A549 (cell line): Measurements from ENCODE around the gene GALNT18. TPM values are rescaled to one million over a fixed set of nuclear protein-coding genes. Genes with fewer than 3 reads are reported as not detected.
A peak's percentile ranks its signal among the peaks of the same experiment; 100 is the strongest.

ENCODE experiments used
- ATAC-seq, 2 experiments: fragments of 200-7000 bp in 1 of 2; fragments of >200 bp in 1 of 2; cut with Nextera tagmentation in 1 of 2; cut with Tn5 transposase in 1 of 2; 3 replicates each; pipeline versions ENCODE4 v1.8.0 to v1.9.1; 2018 to 2020; ENCODE audit warnings: mild to moderate bottlenecking in 1 of 2, moderate library complexity in 1 of 2
- CTCF ChIA-PET: fragments of 300-600 bp; sonication (Branson Sonifier 250); formaldehyde crosslinking; extraction: SDS; loops from one replicate; lab custom pipeline; 2021; ENCODE audit warnings: antibody characterized with exemption, inconsistent platforms; lab: Yijun Ruan, JAX
- POLR2A ChIA-PET: fragments of 350-600 bp; formaldehyde crosslinking; extraction: SDS; loops from one replicate; lab custom pipeline; 2021; ENCODE audit warnings: antibody characterized with exemption, inconsistent platforms; lab: Yijun Ruan, JAX
- DNase-seq, 2 experiments: peaks; one replicate each; pipeline versions ENCODE4 v3.0.0 to v3.0.0-alpha.2; 2011 to 2016; ENCODE audit warnings: low read depth in 1 of 2, low spot score in 1 of 2
- FAIRE-seq: peaks from 2 replicates; lab custom pipeline; 2011; peaks lifted over from hg19 to GRCh38; lab: Jason Lieb, UNC
- H3K27ac ChIP-seq, 2 experiments: fragments of >200 bp; sonication (Bioruptor Twin); formaldehyde crosslinking; 3 replicates each; pipeline ENCODE4 v1.5.1; 2016 to 2017
- H3K4me1 ChIP-seq: fragments of >200 bp; sonication (Bioruptor Twin); formaldehyde crosslinking; 3 replicates; pipeline ENCODE4 v1.6.1; 2016
- H3K4me2 ChIP-seq: fragments of >200 bp; sonication (Bioruptor Twin); formaldehyde crosslinking; 3 replicates; pipeline ENCODE4 v1.6.1; 2016
- H3K4me3 ChIP-seq: fragments of >200 bp; sonication (Bioruptor Twin); formaldehyde crosslinking; 3 replicates; pipeline ENCODE4 v1.5.1; 2016
- H3K9me3 ChIP-seq: fragments of >200 bp; sonication (Bioruptor Twin); formaldehyde crosslinking; 3 replicates; pipeline ENCODE4 v1.6.1; 2016
- BHLHE40 ChIP-seq: IDR thresholded peaks from 2 replicates; pipeline ENCODE4 v1.6.1; 2012; ENCODE audit warnings: low read depth, low read length, inconsistent platforms
- CEBPB ChIP-seq, 2 experiments: fragments of >200 bp in 1 of 2; sonication (Bioruptor Twin) in 1 of 2; formaldehyde crosslinking in 1 of 2; IDR thresholded peaks; 2 replicates each; pipeline ENCODE4 v1.6.1; 2012 to 2016
- CHD2 ChIP-seq: fragments of 150-350 bp; IDR thresholded peaks from 2 replicates; pipeline ENCODE4 v1.6.1; 2014; ENCODE audit warnings: low read length; ENCODE audit not compliant: partially characterized antibody
- EHF ChIP-seq: fragments of 250-450 bp; sonication (Bioruptor Pico); IDR thresholded peaks from 2 replicates; pipeline ENCODE4 v1.5.0; 2020; ENCODE audit warnings: mild to moderate bottlenecking
- FOSL2 ChIP-seq, 2 experiments: fragments of 450-650 bp in 1 of 2; fragments of >200 bp in 1 of 2; sonication (Bioruptor Twin) in 1 of 2; formaldehyde crosslinking; IDR thresholded peaks; 2 replicates each; pipeline versions ENCODE4 v1.5.0 to v1.6.1; 2016 to 2020; ENCODE audit warnings: mild to moderate bottlenecking in 1 of 2, moderate library complexity in 1 of 2
- HOXA7 ChIP-seq: fragments of 250-450 bp; sonication (Bioruptor Pico); IDR thresholded peaks from 2 replicates; pipeline ENCODE4 v1.5.0; 2020; ENCODE audit warnings: mild to moderate bottlenecking, moderate library complexity
- JUNB ChIP-seq: fragments of >200 bp; sonication (Bioruptor Twin); formaldehyde crosslinking; IDR thresholded peaks from 2 replicates; pipeline ENCODE4 v1.6.1; 2016
- MAZ ChIP-seq: fragments of 150-350 bp; IDR thresholded peaks from 2 replicates; pipeline ENCODE4 v1.6.1; 2014; ENCODE audit warnings: antibody characterized with exemption, low read depth, low read length, borderline replicate concordance
- MYC ChIP-seq: IDR thresholded peaks from 2 replicates; pipeline ENCODE4 v1.6.1; 2012; ENCODE audit warnings: mild to moderate bottlenecking, inconsistent platforms, low read length, improper control_type of control experiment, borderline replicate concordance
- NFE2L2 ChIP-seq: fragments of 150-350 bp; conservative IDR thresholded peaks from 2 replicates; pipeline ENCODE4 v1.6.1; 2014; ENCODE audit warnings: low read length
- PHF8 ChIP-seq: fragments of 200-600 bp; sonication (generic); IDR thresholded peaks from 2 replicates; pipeline ENCODE4 v1.6.1; 2016; ENCODE audit warnings: low read depth, mild to moderate bottlenecking, antibody characterized with exemption, moderate library complexity, borderline replicate concordance
- POLR2AphosphoS2 ChIP-seq: conservative IDR thresholded peaks from 2 replicates; pipeline ENCODE4 v1.6.1; 2012; ENCODE audit warnings: low read length, improper control_type of control experiment, inconsistent platforms
- RARB ChIP-seq: fragments of 250-450 bp; sonication (Bioruptor Pico); IDR thresholded peaks from 2 replicates; pipeline ENCODE4 v1.8.0; 2021; ENCODE audit warnings: mild to moderate bottlenecking, moderate library complexity
- RFX5 ChIP-seq: fragments of 450-650 bp; IDR thresholded peaks from 2 replicates; pipeline ENCODE4 v1.7.1; 2014; ENCODE audit warnings: antibody characterized with exemption, mild to moderate bottlenecking, moderate library complexity
- RNF2 ChIP-seq: fragments of 200-600 bp; sonication (generic); IDR thresholded peaks from 2 replicates; pipeline ENCODE4 v1.6.1; 2016; ENCODE audit warnings: low read depth, mild to moderate bottlenecking, antibody characterized with exemption, moderate library complexity, borderline replicate concordance
- SMC3 ChIP-seq: fragments of >200 bp; sonication (Bioruptor Twin); formaldehyde crosslinking; IDR thresholded peaks from 3 replicates; pipeline ENCODE4 v1.6.1; 2018; ENCODE audit warnings: inconsistent platforms
- ZC3H11A ChIP-seq: fragments of 450-650 bp; IDR thresholded peaks from 2 replicates; pipeline ENCODE4 v1.6.1; 2014; ENCODE audit warnings: antibody characterized with exemption, mild to moderate bottlenecking
- ZFP36 ChIP-seq: fragments of 450-650 bp; IDR thresholded peaks from 2 replicates; pipeline ENCODE4 v1.6.1; 2014; ENCODE audit warnings: borderline replicate concordance; ENCODE audit not compliant: partially characterized antibody
- WGBS: methylation state at CpG from one replicate; pipeline ENCODE4 v1.1.6; 2017; ENCODE audit errors: missing lambda C conversion rate; 5-methylcytosine and 5-hydroxymethylcytosine counted together
- polyA plus RNA-seq, 4 experiments: library from polyadenylated mRNA; depleted of rRNA in 3 of 4; stranded (reverse); fragments of >200 nt; fragmentation: RNase III in 1 of 4; extraction: RNeasy Plus Mini Kit Qiagen cat#74134 plus additional on column Dnase treatment in 1 of 4; gene quantifications; 2 replicates in 3 of 4; 3 replicates in 1 of 4; pipeline ENCODE4 v1.2.3, GENCODE V29; 2011 to 2017
- TF ChIP-seq, protein P1 (sequence below): fragments of 150-350 bp; IDR thresholded peaks from 2 replicates; pipeline ENCODE4 v1.6.1; 2014; ENCODE audit warnings: low read depth, mild to moderate bottlenecking, low read length
- TF ChIP-seq, protein P2 (sequence below): IDR thresholded peaks from 2 replicates; pipeline ENCODE4 v1.6.1; 2012
- TF ChIP-seq, protein P3 (sequence below): fragments of >200 bp; sonication (Bioruptor Twin); formaldehyde crosslinking; IDR thresholded peaks from 2 replicates; pipeline ENCODE4 v1.6.1; 2016

The GALNT18 gene
- polyA plus RNA-seq, 2 of the 4 experiments (the other 2 are of a cell fraction), result 6.7 to 16.1 TPM

DNA sequence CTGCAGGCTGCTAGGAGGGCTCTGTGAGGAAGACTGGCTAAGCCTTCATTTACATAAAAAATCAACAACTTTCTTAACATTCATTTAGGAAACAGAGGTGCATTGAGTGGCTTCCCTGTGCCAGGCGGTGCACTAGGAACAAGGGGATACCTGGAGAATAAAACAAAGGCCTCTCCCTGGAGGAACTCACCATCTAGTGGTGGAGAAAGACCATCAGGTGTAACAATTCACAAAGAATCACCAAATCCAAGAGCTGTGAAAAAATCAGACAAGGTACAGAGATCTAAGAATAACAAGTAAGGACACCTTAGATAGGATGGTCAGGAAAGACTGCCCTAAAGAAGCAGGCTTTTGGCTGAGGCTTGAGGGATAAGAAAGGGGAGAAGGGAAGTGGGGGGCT lies 309.1 kb downstream of the GALNT18 start:
- no peaks in the 10 kb centered on the region for H3K9me3 ChIP-seq
- no peak for FAIRE-seq
- POLR2A ChIA-PET, result no interaction called here
- CTCF ChIA-PET, result interaction anchor here (1.3 to 2.1 kb wide), 2 partner anchors 44 to 475 kb away, joined by 3 to 4 read pairs; no protein-coding TSS in a partner anchor
- TF ChIP-seq ZC3H11A (no peak), CEBPB (IDR thresholded peaks at IDR 0.05) (no peak), ZFP36 (no peak)
- 95% methylated on average over 1 of the region's 1 CpG for WGBS
- H3K27ac ChIP-seq, result peak overlapping the region; percentile 48 to 77
- ATAC-seq, result no peak
- no peak for DNase-seq
- no peak overlapping the region for H3K4me3 ChIP-seq
- H3K4me2 ChIP-seq, result peak overlapping the region; percentile 31; the same call in 1 of the 3 replicates
- peaks cover 15% of the 10 kb centered on the region for H3K4me1 ChIP-seq

DNA sequence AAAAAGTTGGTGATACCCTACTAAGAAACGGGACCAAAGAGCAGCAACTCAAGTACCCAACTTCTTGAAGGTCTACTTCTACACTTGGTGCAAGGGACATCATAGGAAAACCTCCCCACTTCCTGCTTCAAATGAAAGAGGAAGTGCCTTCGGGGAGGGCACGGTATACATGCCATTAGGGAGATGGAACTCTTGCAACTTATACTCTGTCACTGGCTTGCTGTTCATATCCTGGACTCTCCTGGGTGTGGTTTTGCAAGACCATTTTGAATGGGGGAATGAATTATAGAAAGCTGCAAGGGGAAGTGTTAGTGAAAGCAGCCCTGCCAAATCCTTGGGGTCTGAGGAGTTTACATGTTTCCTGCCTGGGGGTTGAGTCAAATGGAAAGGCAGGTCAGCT lies 310.6 kb downstream of the GALNT18 start:
- Histone ChIP-seq H3K4me3 (no peak overlapping the region), H3K4me1 (peaks cover 15% of the 10 kb centered on the region), H3K4me2 (no peak overlapping the region), H3K9me3 (no peaks in the 10 kb centered on the region), H3K27ac (no peak overlapping the region)
- DNase-seq (no peak), FAIRE-seq (no peak), ATAC-seq (no peak)
- POLR2A ChIA-PET, result no interaction called here
- CTCF ChIA-PET, result no interaction called here
- WGBS, result 77% methylated on average over 3 of the region's 3 CpGs
- no peak for TF ChIP-seq NFE2L2
- TF ChIP-seq HOXA7, result no peak
- TF ChIP-seq, protein P1, sequence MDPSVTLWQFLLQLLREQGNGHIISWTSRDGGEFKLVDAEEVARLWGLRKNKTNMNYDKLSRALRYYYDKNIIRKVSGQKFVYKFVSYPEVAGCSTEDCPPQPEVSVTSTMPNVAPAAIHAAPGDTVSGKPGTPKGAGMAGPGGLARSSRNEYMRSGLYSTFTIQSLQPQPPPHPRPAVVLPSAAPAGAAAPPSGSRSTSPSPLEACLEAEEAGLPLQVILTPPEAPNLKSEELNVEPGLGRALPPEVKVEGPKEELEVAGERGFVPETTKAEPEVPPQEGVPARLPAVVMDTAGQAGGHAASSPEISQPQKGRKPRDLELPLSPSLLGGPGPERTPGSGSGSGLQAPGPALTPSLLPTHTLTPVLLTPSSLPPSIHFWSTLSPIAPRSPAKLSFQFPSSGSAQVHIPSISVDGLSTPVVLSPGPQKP, result no peak
- TF ChIP-seq RARB (CRISPR knock-in tag), result no peak
- TF ChIP-seq, all 56 proteins: peak for 0

DNA sequence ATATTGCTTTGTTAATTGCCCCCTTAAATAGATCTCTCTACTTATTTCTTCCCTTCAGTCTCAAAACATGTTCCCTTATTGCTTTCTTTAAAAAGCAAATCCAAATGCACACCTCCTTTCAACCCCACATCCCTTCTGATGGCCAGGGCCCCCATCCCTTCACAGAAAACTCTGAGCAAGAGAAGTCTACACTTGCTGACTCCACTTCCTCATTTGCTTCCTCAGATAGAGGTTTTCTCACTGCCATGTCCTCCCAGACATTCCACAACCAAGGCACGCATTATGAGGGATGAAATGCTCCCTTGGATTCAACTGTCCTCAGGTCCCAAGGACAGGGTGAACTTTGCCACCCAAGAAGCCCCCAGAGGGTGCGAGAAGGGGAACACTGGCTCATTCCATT lies 311.9 kb downstream of the GALNT18 start:
- ATAC-seq, result no peak
- Histone ChIP-seq H3K4me3 (no peak overlapping the region), H3K9me3 (no peaks in the 10 kb centered on the region), H3K4me1 (peaks cover 15% of the 10 kb centered on the region), H3K4me2 (no peak overlapping the region), H3K27ac (no peak overlapping the region)
- FAIRE-seq, result no peak
- POLR2A ChIA-PET, result no interaction called here
- no peak for DNase-seq
- WGBS, result 89% methylated on average over 2 of the region's 2 CpGs
- CTCF ChIA-PET, result no interaction called here
- TF ChIP-seq RNF2, result no peak
- no peak for TF ChIP-seq MYC
- no peak for TF ChIP-seq RFX5
- TF ChIP-seq BHLHE40, result no peak

DNA sequence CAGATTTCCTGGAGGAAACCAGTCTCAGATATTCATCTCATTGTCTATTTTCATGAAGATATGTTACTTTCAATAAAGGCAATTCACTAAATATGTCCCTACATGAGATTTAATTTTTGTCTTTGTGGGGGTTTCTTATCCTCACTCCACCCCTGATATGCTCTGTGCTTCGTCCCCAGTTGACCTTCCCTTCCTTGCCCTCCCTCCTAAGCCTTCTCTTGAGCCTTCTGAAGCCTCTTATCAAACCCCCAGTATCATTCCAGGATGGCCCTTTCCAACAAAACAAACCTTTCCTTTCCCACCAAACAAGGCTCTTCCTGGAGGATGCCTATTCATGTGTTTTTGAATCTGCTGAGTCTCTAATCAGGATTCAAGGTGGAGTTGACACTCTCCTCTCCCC lies 313.6 kb downstream of the GALNT18 start:
- POLR2A ChIA-PET, result no interaction called here
- 26% methylated on average over 1 of the region's 1 CpG for whole genome bisulfite sequencing
- CTCF ChIA-PET, result no interaction called here
- Histone ChIP-seq H3K4me2 (no peak overlapping the region), H3K4me1 (peaks cover 5% of the 10 kb centered on the region; the same call in 2 of the 3 replicates), H3K27ac (no peak overlapping the region), H3K4me3 (no peak overlapping the region), H3K9me3 (no peaks in the 10 kb centered on the region)
- ATAC-seq, result no peak
- no peak for DNase-seq
- FAIRE-seq, result no peak
- TF ChIP-seq JUNB (no peak), SMC3 (no peak), FOSL2 (IDR thresholded peaks at IDR 0.05) (no peak), FOSL2 (CRISPR knock-in tag; IDR thresholded peaks at IDR 0.05) (no peak), HOXA7 (no peak), CEBPB (IDR thresholded peaks at IDR 0.05) (no peak), EHF (CRISPR knock-in tag) (no peak), MYC (no peak), CHD2 (no peak), MAZ (no peak), PHF8 (no peak), POLR2AphosphoS2 (no peak), RARB (CRISPR knock-in tag) (no peak)
- TF ChIP-seq, protein P2, sequence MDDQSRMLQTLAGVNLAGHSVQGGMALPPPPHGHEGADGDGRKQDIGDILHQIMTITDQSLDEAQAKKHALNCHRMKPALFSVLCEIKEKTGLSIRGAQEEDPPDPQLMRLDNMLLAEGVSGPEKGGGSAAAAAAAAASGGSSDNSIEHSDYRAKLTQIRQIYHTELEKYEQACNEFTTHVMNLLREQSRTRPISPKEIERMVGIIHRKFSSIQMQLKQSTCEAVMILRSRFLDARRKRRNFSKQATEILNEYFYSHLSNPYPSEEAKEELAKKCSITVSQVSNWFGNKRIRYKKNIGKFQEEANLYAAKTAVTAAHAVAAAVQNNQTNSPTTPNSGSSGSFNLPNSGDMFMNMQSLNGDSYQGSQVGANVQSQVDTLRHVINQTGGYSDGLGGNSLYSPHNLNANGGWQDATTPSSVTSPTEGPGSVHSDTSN, result no peak
- TF ChIP-seq, protein P3, sequence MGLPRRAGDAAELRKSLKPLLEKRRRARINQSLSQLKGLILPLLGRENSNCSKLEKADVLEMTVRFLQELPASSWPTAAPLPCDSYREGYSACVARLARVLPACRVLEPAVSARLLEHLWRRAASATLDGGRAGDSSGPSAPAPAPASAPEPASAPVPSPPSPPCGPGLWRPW, result no peak
